ACHN (cell line): ENCODE results near the gene SLC7A1.

Experiments used
- DNase-seq: peaks from one replicate; pipeline ENCODE4 v3.0.0-alpha.2; 2015
- in situ Hi-C: cut with HindIII; loops from 2 replicates; pipeline ENCODE4 v1.10.0; 2017; ENCODE audit warnings: low sequenced_read_pairs, low pct_ligation_motif_present, low pct_unique_long_range_greater_than_20kb

Gene SLC7A1

GRCh38 chr13:29504691-29505090 lies 90.8 kb downstream of the SLC7A1 start:
- in situ Hi-C loops: no loop called here
- no peak for DNase-seq

- no peak for DNase-seq
- in situ Hi-C loops: no loop called here
Observed at GRCh38 chr13:29503041-29503837, 92.2 kb downstream of the SLC7A1 start.

GRCh38 chr13:29502391-29503008 lies 93.0 kb downstream of the SLC7A1 start:
- in situ Hi-C loops: no loop called here
- DNase-seq: no peak

DNA sequence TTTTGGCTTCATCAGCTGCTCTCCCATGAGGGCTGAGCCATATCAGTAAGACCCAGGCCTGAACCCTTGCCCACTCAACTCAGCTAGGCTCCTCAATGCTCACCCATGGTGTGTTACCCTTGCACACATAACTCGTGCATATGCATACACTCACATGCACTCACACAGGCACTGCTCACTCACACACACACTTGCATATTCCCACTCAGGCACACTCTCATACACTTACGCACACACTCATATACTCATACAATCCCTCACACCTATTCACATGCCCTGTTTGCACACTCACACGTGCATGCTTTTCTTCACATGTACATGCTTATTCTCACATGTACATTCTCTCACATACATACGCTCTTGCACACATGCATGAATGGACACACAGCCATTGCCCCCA lies 93.8 kb downstream of the SLC7A1 start:
- DNase-seq: no peak
- in situ Hi-C loops: no loop called here

DNA sequence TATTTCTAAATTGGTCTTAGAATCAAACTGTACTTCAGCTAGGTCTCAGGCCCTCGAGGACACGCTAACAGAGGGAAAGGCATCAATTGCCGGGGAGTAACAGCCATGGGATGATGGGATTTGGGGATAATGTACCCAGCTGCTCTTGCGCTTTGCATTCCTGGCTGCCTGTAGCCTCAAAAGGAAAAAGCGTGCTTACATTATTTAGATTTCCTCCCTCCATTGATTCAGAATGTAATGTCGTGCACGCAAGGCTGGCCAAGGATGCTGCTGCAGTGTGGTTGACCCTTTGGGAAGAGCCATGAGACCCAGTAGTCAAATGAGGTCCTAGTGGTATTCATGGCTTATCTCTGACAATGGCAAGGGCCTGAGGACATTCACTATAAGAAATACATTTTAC lies 95.1 kb downstream of the SLC7A1 start:
- no peak for DNase-seq
- in situ Hi-C loops: no loop called here

DNA sequence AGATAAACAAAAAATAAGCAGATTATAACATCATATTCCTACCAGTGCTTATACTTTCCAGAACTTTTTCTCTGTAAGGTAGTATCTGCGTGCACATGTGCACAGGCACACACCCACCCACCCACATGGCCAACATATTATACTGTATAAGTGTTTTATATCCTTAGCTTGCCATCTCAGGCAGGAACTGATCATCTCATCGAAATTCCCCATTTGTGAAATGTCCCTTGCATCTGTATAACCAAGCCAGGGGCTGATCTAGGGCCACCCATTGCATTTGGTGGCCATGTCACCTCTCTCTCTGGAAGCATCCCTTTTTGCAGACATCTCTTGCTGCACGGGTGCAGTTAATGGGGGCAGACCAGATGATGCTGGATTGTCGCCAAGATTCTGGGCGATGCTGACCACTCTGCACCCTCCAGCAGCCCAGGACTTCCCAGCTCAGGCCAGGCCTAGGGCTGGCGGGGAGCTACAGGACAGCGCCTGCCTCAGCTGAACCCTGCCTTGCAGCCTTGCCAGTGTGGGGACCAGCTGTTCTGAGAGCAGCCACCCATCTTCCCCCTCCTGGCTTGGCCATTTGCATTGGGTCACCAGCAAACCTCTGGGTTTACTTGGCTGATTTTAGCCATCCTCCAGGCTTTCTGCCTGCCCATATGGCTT lies 95.9 kb downstream of the SLC7A1 start:
- DNase-seq: no peak
- in situ Hi-C loops: no loop called here

GRCh38 chr13:29498426-29499040 lies 97.0 kb downstream of the SLC7A1 start:
- in situ Hi-C loops: no loop called here
- no peak for DNase-seq

- no peak for DNase-seq
- in situ Hi-C loops: no loop called here
Observed at GRCh38 chr13:29497137-29497654, 98.3 kb downstream of the SLC7A1 start.

GRCh38 chr13:29496241-29496712 lies 99.2 kb downstream of the SLC7A1 start:
- in situ Hi-C loops: no loop called here
- no peak for DNase-seq

DNA sequence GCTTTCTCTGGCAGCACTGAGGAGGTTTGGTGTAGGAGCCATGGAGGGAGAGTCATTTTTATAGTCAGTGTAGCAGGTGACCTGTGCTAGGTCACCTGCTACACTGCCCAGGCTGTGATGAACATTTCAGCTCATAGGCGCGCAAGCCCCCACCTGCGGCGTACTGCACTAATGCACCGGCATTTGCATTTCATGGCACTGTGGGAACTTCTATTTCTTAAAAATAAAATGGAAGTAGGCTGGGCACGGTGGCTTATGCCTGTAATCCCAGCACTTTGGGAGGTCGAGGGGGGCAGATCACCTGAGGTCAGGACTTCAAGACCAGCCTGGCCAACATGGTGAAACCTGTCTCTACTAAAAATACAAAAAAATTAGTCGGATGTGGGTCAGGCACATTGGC lies 101.0 kb downstream of the SLC7A1 start:
- in situ Hi-C loops: no loop called here
- no peak for DNase-seq

- DNase-seq: no peak
- in situ Hi-C loops: no loop called here
Observed at GRCh38 chr13:29493796-29494195, 101.7 kb downstream of the SLC7A1 start.

GRCh38 chr13:29491248-29491647 lies 104.2 kb downstream of the SLC7A1 start:
- in situ Hi-C loops: no loop called here
- no peak for DNase-seq

DNA sequence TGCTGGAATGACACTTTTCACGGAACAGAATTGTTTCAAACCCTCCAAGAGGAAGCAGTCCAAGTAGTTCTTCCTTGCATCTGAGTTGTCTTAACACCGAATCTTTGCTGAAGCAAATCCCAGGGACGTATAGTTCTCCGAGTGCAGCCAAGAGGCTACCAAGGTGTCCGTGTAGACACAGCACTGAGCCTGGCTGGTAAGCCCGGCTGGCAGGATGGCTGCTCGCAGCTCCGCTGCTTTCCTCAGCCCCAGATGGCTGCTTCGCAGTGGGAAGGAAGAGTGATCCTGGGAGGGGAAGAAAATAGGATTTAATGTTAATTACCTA lies 105.0 kb downstream of the SLC7A1 start:
- in situ Hi-C loops: no loop called here
- no peak for DNase-seq

DNA sequence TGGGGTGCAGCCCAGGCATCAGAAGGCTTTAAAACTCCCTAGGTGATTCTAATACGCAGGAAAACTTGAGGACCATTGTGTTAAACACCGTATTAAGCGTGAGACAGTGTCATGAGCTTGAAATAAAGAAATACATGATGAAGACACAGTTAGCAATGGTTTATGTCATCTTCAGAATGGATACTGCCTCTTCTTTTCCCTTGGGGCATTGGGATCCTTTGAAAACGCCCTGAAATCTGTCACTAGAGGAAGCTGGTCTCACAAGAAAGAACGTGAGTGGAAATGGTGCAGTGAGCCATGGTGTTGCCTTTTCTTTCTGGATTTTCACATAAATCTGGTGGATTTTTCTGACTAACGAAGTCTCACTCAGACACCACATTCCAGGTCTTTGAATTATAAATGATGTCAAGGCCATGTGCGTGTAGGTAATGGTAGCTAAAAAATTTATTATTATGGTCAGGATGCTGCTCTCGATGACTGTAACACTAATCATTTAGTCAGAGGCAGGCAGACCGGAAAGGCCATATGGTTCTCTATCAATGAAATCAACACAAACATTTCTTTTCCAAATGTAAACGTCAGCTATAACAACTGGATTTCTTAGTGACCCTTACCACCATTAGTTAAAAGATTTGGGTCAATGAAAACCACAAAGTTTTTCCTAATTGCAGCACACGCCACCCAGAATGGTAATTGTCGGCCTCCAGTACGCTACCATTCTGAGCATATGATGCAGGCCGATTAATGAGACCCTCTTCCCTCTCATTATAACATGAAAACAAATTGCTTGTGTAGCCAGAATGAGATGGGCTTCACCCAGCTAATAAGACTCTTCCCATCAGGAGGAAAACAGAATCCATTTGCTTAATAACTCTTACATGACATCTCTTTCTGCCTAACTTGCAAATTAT lies 105.6 kb downstream of the SLC7A1 start:
- no peak for DNase-seq
- in situ Hi-C loops: no loop called here

- no peak for DNase-seq
- in situ Hi-C loops: no loop called here
Observed at GRCh38 chr13:29487466-29488454, 107.7 kb downstream of the SLC7A1 start.

GRCh38 chr13:29486551-29486950 lies 108.9 kb downstream of the SLC7A1 start:
- DNase-seq: no peak
- in situ Hi-C loops: no loop called here

DNA sequence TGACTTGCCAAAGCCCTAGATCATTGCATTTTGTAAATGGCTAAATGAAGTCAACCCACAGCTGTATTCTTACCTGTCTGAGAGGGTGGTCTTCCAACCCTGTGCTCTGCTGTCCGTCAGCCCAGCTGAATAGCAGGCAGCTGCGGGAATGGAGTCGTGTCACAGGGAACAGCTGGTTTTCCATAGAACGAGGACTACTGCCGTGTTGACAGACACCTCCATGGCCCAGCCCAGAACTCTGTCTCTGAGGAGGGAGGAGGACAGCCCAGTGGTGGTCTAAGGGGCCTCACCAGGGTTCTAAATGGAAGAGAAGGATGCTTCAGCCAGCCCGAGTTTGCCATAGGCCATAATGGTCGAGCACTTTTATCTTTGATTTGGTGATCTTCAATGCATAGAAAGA lies 110.7 kb downstream of the SLC7A1 start:
- DNase-seq: no peak
- in situ Hi-C loops: no loop called here
